HG03575 (cell line): ENCODE results near the gene GLT6D1.

Source experiments
- ATAC-seq: cut with Tn5 transposase; IDR thresholded peaks from one replicate; pipeline ENCODE4 v1.9.1; 2021; ENCODE audit not compliant: unreplicated experiment, insufficient number of reproducible peaks, low FRiP score; ENCODE audit errors: extremely low read depth

GLT6D1 gene

GRCh38 chr9:135666534-135667462 is 27.5 kb upstream of the GLT6D1 start:
- no peak for ATAC-seq

GRCh38 chr9:135665795-135666189 is 26.5 kb upstream of the GLT6D1 start:
- ATAC-seq = no peak

GRCh38 chr9:135664801-135665794 is 25.8 kb upstream of the GLT6D1 start:
- ATAC-seq = no peak

- ATAC-seq = no peak
Observed at GRCh38 chr9:135664266-135664665, 24.9 kb upstream of the GLT6D1 start.

- ATAC-seq = no peak
Observed at GRCh38 chr9:135663857-135664256, 24.5 kb upstream of the GLT6D1 start.

- ATAC-seq = no peak
Observed at GRCh38 chr9:135663451-135663770, 24.1 kb upstream of the GLT6D1 start.

- no peak for ATAC-seq
Observed at GRCh38 chr9:135662758-135663450, 23.6 kb upstream of the GLT6D1 start, which contains the start of gene LCN9. LCN9 (plus strand) TSS chr9:135663309; CDS start chr9:135663322, 13 bp downstream.

- ATAC-seq = no peak
Observed at GRCh38 chr9:135661816-135662560, 22.6 kb upstream of the GLT6D1 start.

- no peak for ATAC-seq
Observed at GRCh38 chr9:135660407-135660806, 21.1 kb upstream of the GLT6D1 start.

GRCh38 chr9:135659252-135659651 is 19.9 kb upstream of the GLT6D1 start:
- no peak for ATAC-seq

GRCh38 chr9:135657416-135657815 is 18.1 kb upstream of the GLT6D1 start:
- ATAC-seq = no peak

- no peak for ATAC-seq
Observed at GRCh38 chr9:135655317-135655716, 16.0 kb upstream of the GLT6D1 start.

GRCh38 chr9:135650408-135650807 is 11.1 kb upstream of the GLT6D1 start:
- ATAC-seq = no peak

GRCh38 chr9:135649508-135649907 is 10.2 kb upstream of the GLT6D1 start:
- no peak for ATAC-seq

GRCh38 chr9:135648494-135649410 is 9.4 kb upstream of the GLT6D1 start:
- ATAC-seq = no peak

- ATAC-seq = no peak
Observed at GRCh38 chr9:135647884-135648283, 8.5 kb upstream of the GLT6D1 start.

GRCh38 chr9:135644631-135645218 is 5.4 kb upstream of the GLT6D1 start:
- no peak for ATAC-seq
